Suppressor macrophage (primary cell): ENCODE measurements around the gene PLPPR2.

Experiments used
- DNase-seq, 4 experiments: peaks; one replicate each; pipeline ENCODE4 v3.0.0-alpha.2; 2020 to 2022

The PLPPR2 gene

DNA sequence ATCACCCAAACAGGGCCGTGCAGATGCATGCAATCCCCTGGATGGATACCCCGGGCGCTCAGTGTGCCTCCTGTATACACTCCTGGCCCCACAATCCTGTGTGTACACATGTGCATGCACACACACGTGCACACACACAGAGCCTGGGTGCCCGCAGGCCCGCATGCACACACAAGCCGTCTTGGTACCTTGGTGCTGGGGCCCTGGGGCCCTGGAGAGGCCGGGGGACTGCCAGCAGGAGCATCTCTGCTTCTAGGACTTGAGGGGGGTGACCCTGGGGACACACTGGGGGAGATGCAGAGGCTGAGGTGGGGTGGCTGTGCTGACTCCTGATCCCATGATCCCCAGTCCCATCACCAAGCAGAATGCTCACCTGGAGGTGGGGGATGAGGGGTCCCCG is 44.4 kb downstream of the PLPPR2 start:
- DNase-seq, result no peak

DNA sequence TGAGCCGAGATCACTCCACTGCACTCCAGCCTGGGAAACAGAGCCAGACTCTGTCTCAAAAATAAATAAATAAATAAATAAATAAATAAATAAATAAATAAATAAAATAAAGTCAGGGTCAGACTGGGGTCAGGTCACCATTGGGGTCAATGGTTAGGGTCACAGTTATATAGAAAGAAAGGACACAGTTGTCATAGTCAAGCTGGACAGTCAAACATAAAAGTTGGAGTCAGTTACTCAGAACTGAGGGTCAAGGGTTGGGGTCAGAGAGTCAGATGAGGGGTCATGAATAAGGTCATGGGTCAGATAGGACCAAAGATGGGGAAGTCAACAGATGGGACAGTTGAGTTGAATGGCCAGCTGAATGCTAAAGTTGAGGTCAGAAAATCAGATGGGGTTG is 45.6 kb downstream of the PLPPR2 start:
- no peak for DNase-seq

GRCh38 chr19:11401808-11402543 is 46.7 kb downstream of the PLPPR2 start:
- no peak for DNase-seq

- DNase-seq, result no peak
Measured at GRCh38 chr19:11404588-11405222, 49.5 kb downstream of the PLPPR2 start.

DNA sequence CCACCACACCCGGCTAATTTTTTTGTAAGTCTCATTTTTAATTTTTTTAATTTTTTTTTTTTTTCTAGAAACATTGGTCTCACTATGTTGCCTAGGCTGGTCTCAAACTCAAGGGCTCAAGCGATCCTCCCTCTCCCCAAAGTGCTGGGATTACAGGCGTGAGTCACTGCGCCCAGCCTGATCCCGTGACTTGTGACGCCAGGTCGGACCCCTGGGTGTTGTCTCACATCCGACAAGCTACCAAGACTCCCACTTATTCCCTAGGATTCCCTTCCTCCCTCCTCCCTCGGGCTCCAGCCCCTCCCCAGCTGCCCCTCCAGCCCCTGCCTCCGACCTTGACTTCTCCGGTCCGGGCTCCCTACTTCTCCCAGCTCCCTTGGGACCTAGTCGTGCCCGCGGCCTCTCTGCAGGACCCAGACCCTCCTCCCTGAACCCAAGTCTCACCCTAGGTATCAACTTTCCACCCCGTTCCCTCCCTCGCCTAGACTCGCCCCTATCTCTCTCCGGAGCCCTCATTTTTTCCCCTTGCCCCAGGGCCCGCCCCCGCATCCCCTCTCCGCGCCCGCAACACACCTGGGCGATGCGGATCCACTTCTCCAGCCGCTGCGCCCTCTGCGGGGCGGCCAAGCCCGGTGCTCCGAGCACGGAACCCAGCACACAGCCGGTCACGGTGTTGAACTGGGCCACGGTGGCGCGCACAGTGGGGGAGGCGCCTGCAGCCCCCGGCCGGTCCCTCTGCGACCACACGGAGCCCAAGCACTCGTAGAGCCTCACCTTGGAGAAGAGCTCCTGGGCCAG is 50.8 kb downstream of the PLPPR2 start:
- DNase-seq, result peak in 1 of 4 experiments; percentile 33

DNA sequence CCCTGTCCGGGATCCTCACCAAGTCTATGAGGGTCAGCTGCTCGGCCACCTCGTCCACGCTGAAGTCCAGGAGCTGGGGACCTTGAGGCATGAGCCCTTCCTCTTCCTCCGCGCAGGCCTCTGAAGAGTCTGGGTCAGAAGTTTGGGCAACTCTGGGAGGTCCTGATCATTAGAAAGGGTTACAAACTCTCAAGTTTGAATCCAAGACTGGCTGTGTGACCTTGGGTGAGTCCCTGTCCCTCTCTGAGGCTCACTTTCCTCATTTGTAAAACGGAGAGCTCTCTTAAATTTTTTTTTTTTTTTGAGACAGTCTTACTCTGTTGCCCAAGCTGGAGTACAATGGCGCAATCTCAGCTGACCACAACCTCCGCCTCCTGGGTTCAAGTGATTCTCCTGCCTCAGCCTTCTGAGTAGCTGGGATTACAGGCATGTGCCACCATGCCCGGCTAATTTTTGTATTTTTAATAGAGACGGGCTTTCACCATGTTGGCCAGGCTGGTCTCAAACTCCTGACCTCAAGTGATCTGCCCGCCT is 51.5 kb downstream of the PLPPR2 start:
- DNase-seq, result peak; percentile 29 to 72 (median 67)

DNA sequence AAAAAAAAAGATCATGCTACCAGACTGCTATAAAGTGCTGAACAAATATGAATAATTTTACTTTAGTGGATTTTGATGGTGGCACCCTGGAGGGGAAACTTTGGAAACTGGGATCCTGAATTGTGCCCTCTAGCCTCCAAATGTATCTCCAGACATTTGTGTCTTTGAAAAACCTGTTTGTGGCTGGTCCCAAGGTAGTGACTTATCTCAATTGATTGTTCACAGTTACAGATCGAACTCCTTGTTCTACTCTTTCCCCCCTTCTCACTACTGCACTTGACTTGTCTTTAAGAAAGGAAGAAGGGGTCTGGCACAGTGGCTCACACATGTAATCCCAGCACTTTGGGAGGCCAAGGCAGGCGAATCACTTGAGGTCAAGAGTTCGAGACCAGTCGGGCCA is 53.4 kb downstream of the PLPPR2 start:
- DNase-seq, result no peak

DNA sequence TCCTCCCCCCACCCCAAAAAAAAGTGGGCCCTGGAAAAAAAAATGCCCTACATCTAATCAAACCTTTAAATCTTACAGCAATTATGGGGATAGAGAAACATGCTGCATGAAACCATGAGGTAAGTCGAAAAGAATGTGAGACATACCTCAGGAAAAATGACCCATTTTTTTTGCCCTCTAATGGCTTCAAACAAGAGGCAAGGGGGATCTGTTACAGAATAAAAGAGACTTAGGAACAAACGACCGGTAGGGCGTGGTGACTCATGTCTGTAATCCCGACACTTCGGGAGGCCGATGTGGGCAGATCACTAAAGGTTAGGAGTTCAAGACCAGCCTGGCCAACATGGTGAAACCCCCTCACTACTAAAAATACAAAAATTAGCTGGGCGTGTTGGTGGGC is 55.5 kb downstream of the PLPPR2 start:
- DNase-seq, result no peak

- DNase-seq, result no peak
Measured at GRCh38 chr19:11414544-11414943, 59.3 kb downstream of the PLPPR2 start.
